ENCODE data around the gene PHKA2.

PHKA2 gene

DNA sequence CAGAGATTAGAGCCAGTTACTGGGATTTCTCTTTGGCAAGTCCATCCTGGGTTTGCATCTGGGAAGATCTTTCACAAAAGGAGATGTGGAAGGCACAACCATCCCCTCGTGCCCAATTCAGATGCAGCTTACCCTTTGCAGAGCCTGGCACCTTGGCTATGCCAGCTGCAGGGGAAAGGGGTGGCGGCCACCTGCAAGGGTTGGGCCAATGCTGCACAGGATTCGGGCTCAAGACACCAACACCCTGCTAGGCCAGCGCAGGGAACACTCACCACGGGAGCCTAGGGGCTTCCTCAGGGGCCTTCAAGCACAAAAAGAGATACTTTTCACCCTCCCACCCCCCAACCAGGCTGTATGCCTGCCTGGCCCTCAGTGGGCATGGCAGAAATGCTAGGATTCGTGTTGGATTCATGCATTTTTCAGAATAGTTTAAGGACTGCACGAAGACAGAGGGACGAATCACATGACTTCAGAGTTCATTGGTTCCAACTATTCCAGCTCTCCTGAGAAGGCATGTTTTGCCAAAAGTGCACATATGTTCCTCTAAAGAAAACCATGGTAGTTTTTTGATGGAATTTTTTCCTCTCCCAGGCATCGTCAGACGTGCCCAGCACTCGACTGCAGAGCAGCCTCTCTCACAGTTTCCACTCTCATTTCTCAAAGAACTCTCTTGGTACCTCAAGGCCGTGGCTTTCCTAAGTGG lies 94.4 kb downstream of the PHKA2 start:
- no peak for DNase-seq (ENCODE audit: low read depth, low spot score)

DNA sequence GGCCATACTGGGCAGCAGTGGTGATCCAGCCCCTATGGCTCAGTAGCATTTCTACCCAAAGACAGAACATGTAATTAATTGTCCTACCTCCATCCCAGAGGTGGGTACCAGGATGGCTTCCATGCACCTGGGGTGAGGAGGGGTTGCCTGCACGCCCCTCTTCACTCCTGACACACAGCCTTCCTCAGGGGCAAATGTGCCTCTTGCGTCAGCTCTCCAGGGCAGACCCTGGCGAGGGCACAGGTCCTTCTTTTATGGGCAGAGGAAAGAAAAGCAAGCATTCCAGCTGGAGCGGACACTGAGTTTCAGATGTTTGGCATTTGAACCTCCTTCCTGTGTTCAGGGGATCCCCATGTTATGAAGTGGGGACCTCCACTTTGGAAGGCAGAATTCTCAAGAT lies 95.6 kb downstream of the PHKA2 start:
- DNase-seq (ENCODE audit: low read depth, low spot score) = no peak

DNA sequence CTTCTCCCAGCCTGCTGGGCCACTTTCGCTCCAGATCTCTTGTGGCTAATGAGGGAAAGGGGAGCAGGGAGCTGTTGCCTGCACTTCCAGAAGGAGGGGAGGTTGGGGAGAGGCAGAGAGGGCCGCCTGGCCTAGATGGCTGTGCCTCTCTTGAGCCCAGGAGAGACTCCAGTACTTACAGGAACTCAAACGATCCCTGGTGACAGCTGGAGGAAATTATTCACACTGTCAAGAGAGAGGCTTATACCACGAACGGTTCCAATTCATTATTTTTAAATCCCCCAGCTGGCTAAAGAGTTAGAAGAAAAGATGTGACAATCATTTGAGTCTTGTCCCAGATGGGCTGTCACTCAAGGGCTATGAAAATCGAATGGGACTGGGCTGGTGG lies 96.1 kb downstream of the PHKA2 start:
- no peak for DNase-seq (ENCODE audit: low read depth, low spot score)

DNA sequence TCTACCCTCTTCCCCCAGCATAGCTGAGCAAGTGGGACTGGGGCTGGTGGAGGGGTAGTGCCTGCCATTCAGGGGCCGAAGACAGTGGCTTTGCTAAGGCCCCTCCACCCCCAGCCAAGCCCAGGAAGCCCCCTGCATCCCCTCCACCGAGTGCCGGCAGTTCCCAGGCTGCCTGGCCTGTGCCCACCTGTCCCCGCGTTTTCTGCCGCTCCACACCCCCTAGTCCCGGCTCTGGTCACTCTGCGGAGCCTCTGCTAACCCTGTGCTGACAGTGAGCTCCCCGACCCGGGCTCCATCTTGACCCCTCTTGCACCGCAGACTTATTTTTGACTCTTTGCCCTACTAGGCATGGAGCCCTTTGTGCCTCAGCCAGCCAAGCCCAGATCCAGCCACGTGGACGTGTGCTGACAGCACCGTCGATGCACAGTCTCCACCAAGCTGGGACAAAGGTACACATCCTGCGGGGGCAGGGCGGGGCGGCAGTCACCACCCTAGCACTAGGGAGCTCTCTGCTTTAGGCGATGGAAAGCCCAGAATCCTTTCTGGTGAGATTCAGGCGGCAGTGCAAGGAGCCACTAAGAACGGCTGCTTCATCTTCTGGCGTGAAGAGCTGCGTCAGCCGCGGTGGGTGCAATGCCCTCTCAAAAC lies 96.6 kb downstream of the PHKA2 start:
- DNase-seq (ENCODE audit: low read depth, low spot score) = no peak

DNA sequence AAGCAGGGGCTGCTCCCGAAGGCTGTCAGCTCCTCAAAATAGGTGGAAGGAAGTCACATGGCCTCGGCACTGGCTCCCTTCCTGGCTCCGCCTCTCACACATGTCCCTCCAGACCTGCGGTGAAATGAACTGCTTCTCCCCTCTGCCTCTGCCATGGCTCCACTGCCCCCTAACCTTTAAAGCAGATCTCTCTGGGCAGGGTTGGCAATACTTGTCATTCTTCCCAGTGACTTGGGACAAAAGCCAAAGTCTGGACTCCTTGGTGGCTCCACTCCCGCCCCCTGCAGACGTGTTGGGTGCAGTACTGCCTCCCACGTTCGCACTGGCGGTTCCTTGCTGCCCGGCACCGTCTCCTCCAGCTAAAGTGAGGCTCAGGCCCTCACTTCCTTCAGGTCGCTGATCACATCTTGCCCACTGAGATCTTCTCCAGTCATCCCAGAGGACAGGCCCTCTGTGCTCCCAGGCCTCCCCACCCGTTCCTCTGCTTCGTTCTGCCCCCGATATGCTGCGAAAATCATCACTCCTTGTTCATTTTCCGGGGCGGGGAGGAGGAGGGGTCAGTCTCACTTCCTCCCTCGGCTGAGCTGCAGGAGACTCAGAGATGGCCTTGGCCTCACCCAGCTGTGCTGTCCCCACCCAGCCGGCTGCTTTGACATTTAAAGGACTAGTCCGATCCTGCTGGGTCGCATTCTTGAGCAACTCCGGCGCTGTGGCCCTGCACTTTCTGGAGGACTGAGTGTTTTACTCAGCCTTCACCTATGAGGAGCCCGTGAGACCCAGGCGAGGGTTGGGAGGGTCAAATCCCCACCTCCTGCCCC lies 97.4 kb downstream of the PHKA2 start:
- DNase-seq (ENCODE audit: low read depth, low spot score) = peak; percentile 2

DNA sequence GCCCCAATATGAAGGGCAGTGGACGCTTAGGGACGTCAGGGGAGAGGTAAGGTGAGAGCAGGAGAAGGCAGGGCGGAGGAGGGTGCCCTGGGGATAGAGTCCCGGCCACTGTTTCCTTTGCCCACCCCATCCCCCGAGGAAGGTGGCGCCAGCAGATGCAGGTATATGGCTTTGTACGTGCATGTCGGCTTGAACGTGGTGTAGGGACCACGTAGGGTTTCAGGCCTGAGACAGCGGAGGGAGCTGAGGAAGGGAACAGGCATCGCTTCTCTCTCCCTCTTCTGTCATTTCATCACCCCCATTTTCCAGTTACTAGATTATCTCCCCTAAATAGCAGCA lies 97.9 kb downstream of the PHKA2 start:
- DNase-seq (ENCODE audit: low read depth, low spot score) = no peak

DNA sequence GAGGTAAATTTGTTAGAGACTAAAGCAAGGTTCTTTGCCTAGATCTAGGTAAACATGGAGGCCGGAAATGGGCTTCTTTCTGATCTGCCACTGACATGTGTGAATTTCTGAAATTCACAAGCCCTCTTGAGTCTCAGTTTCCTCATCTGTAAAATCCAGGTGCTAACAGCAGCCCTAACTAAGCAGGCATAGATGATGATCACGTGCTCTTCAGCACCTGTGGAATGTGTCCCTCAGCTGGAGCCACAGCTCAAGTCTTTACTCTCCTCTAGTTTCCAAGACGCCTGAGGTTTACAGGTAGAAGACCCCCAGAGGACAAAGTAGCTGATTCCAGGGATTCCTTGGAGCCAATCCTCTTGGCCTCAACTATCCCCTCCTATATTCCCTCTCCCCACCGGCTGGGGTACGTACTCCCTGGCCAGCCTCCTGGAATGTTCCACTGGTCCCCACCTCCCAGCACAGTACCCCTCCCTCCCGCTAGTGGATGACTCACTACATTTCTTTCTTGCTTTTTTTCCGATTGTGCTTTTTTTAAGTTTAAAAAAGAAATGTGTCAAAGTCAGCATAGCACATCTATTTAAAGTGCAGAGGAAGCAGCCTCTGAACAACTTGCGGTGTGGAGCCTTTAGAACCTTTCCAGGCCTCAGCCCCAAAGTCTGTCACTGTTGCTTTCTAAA lies 98.4 kb downstream of the PHKA2 start:
- DNase-seq (ENCODE audit: low read depth, low spot score) = no peak

DNA sequence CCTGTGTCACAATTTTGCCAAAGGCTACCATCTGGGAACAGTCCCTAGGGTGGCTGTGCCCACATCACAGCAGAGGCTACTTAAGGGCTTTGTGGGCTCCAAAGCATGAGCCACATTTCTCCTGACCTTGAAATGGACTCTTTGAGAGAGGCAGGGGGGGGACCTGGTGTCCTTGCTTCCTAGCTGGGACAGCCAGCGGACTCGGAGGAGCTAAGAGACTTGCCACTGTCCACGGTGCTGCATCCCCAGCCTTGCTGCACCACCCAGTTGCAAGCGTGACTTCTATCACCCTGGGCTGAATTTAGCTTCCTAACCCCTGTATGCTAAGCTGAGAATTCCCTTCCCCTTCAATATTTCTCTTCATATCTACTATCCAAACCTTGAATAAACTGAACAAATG lies 99.0 kb downstream of the PHKA2 start:
- DNase-seq (ENCODE audit: low read depth, low spot score) = no peak

DNA sequence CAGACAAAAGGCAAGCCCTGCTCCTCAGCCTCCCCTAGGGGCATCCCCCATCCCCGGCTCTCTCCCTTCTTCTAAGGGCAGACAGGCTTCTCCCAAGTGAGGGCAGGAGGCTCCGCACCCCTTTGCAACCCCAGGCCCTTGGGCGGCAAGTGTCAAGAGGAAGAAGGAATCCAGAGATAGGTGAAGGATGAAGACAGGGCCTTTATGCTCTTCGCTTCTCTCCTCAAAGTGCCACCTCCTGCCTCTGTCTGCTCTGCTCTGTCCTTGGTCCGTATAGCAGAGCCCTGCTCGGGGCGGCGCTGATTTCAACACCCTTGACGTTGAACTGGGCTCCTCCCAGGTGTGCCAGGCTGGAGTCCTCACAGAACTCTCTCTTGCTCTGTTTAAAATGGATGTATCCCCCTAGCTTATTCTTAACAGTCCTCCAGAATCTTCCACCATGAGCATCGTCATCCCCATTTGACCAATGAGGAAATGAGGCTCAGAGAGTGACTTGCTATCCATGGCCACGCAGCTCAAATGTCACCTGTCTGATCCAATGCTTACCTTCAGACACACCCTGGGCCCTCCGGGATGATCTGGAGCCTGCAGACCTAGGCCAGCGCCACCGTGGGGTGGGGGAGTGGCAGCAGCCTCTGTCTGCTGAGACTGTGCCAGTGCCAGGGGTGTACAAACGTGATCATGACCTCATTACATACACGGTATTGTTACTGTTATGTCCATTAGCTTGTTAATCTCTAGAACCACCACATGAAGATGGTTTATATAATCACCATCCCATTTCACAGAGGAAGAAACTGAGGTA lies 99.8 kb downstream of the PHKA2 start:
- DNase-seq (ENCODE audit: low read depth, low spot score) = no peak

DNA sequence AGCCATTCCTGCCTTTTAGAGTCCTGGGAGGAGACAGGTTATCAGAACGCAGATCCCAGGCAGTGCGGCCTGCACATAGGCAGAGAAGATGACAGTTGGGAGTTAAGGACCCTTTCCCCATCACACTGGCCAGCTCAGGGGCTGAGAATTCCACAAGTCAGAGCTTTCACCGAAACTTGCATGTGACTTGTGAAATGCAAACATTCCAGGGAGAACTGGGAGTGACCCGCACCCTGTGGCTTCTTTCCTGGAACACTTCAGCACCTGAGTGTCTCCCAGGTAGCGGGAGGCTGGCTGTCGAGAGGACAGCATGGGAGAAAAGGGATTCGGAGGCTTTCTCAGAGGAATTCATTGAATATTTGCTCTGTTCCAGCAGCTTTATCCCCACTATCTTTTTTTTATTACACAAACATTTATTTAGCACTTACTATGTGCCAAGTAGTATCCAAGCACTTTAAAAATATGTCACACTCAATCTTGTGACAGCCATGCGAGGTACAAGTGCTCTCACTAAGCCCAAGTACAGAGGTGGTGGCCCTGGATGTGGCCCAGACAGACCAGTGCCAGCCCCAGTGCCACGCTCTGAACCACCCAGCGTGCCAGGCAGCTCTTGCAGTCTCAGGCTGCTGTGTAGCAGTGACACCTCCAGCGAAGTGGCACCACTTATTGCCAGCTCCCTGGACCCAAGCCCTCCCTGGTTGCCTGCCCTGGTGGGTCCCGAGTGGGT lies 100.5 kb downstream of the PHKA2 start:
- DNase-seq (ENCODE audit: low read depth, low spot score) = no peak

DNA sequence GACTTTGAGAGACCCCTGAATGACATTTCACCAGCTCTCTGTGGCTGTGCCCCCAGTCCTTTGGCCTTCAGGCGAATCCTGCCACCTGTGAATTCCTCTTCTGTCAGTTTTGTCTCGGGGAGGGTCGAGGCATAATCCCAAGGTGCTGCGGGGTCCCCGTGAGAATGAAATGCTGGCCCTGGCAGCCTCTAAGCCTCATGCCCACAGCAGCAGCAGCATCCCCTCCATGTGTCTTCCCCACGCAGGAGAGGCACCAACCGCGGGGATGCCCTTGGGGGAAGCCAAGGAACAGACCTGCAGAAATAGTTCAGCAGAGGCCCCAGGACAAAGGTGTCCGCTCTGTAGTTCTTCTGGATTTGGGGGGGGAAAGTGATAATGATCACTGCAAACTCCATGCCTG lies 104.8 kb downstream of the PHKA2 start:
- DNase-seq (ENCODE audit: low read depth, low spot score) = no peak

DNA sequence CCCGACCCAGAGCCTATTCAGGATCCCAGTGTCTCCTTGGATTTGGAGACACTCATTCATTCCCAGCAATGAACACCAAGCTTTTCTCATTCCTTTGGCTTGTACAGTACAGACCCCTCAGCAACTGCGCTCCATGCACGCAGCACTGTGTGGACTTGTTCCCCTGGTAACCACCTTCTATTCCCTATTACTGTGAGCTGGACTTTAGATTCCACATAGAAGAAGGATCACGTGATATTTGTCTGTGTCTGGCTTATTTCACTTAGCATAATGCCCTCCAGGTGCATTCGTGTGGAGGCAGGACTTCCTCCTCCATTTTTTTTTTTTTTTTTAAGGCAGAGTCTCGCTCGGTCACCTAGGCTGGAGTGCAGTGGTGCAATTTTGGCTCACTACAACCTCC lies 106.4 kb downstream of the PHKA2 start:
- DNase-seq (ENCODE audit: low read depth, low spot score) = no peak

DNA sequence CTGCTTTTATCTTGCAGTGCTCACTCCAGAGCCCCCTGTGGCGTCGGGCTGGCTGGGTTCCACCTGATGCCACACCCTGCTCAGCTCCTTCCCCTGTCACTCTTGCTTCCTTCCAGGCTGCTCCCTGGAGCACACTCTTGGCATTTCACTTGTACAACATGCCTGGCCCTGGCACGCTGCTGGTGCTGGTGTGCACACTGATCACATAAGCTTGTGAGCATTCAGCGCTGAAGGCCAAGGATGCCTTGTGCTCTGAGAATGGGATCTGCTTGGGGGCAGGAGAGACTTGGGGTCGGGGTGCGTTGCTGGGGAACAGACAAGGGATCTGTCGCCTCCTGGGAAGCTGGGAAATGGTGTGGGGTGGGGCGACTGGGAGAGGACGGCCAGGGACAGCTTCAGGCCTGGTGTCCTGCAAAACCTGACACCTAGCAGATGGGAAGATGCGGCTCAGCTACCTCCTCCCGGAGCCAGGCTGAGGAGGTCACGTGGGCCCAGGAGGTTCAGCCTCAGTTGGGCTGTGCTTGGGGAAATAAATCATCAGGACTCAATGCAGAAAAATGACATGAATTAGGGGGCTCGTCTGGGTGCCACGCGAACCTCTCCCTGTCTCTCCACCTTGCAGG lies 108.5 kb downstream of the PHKA2 start:
- DNase-seq (ENCODE audit: low read depth, low spot score) = no peak

DNA sequence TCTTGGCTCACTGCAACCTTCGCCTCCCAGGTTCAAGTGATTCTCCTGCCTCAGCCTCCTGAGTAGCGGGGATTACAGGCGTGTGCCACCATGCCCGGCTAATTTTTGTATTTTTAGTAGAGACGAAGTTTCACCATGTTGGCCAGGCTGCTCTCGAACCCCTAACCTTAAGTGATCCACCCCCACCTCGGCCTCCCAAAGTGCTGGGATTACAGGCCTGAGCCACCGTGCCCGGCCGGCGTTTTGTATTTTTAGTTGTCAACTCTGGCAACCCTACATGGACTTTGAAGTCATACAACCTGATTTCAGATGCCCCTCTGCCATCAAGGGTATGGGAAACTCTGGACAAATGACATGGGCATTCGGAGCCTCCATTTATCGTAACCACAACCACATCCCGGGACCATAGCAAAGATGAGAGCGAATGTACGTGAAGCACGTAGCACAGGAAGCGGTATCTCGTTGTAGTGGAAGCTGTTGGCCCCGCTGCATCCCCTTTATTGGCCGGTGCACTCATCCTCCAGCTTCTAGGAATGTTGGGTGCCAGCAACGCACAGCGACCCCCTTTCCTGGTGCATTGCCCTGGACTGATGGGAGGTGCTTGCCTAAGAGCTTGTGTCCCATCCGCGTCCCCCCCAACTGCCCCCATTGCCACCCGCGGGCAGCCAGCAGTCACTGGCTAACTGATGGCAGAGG lies 109.2 kb downstream of the PHKA2 start:
- DNase-seq (ENCODE audit: low read depth, low spot score) = no peak

DNA sequence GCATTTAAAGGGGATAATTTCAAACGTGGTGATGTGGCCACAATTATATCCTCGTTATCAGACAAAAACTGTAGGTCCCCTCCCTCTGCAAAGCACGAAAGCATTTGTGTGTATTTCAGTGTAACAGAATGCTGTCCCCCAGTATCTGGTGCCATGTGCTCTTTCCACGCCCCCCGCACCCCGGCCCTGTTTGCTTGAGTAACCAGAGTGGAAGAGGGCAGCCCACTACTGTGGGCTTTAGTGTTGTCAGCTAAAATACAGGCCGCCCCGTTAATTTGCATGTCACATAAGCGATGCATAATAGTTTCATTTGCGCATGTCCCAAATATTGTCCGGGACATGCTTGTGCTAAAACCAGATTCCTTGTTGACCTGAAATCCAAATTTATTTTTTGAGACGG lies 110.1 kb downstream of the PHKA2 start:
- DNase-seq (ENCODE audit: low read depth, low spot score) = no peak

DNA sequence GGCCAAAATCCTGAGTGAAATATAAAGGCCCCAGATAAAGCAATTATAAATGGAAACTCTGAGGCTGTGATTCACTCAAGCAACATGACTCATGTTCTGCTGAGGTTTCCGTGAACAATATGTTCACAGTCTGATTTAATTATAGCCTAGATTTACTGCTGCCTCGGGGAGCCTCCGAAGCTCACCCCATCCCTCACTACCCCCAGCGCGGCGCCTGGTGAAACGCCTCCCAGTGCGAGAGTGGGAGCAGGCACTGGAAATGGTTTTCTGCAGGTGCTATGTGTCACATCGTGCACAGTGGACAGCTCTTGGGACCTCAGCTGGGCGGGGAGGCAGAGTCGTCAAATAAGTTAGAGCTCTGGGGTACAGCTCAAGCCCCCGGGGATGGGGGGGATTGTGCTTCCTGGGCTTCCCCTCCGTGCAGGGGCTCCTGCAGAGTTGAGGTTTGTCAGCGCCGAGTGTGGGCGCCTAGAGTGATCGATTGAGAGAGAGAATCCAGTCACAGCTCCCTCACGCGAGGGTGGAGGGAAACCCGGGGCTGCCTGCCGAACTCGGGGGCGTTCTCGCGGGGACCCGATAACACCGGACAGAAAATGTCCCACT lies 110.6 kb downstream of the PHKA2 start:
- no peak for DNase-seq (ENCODE audit: low read depth, low spot score)

DNA sequence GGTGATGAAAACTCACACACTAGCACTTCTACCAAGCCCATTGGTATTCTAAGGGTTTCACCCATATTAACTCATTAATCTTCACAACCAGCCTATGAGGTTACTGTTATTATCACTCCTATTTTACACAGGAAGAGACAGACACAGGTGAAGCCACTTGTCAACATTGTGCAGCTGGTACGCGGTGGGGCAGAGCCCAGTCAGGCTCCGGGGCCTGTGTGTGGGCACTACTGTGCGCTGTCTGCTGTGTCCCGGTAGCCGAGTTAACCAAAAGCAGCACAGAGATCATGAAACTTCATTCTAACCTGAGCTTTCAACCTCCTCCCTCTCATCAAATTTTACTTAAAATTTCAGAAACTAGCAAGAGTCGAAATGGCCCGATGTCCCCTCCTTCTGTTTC lies 111.3 kb downstream of the PHKA2 start:
- DNase-seq (ENCODE audit: low read depth, low spot score) = no peak

DNA sequence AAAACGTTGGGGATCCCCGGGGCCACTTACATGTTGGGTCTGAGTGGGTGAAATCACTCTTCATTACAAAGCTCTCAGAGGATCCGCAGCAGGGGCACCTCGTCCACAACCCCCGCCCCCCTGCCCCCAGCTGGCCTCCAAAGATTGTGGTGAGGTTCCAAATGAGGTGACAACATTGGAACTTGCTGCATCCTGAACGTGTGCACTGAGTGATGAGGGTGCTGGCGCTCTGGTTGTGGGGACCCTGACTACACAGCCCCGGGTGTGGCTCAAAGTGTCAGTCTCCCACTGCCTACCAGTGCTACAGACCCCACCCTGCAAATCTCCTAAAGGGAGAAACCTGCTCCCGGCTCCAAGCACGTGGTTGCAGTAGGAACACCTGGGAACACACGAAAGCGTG lies 111.9 kb downstream of the PHKA2 start:
- DNase-seq (ENCODE audit: low read depth, low spot score) = no peak

DNA sequence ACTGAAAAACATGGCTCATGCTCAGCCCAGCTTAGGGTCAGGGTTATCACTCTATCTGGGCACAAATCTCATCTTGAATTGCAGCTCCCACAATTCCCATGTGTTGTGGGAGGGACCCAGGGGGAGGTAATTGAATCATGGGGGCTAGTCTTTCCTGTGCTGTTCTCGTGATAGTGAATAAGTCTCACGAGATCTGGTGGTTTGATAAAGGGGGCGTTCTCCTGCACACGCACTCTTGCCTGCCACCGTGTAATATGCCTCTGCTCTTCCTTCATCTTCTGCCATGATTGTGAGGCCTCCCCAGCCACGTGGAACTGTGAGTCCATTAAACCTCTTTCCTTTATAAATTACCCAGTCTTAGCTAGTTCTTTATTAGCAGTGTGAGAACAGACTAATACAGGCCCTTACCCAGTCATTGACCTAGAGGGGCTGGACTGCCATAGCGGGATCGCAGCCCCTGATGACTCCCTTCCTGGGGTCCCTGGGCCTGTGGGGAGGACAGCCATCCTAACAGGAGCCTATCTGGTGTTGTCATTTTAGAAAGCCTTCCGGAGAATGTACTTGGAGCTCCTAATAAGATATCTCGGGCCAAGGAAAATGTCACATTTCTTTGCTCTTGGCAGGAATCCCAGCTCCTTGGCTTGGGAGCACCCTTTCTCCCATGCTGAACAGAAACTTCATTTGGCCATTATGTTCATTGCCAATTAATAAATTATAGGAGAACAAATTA lies 112.6 kb downstream of the PHKA2 start:
- DNase-seq (ENCODE audit: low read depth, low spot score) = no peak

Measured in activated CD4-positive, CD25-positive, alpha-beta regulatory T cell treated with anti-CD3 and anti-CD28 coated beads, Interleukin-2, amount 50 U/mL, for 16 hours (primary cell).